DLD1 (cell line): ENCODE measurements around the gene SPHK1.

ENCODE experiments used
- in situ Hi-C: cut with HindIII; loops from 2 replicates; pipeline ENCODE4 v1.10.0; 2017; ENCODE audit warnings: low sequenced_read_pairs

SPHK1 gene

GRCh38 chr17:76360461-76360860 lies 23.9 kb upstream of the SPHK1 start:
- in situ Hi-C loops: no loop called here

- in situ Hi-C loops: no loop called here
Observed at GRCh38 chr17:76363107-76363842, 21.1 kb upstream of the SPHK1 start.

- in situ Hi-C loops: no loop called here
Observed at GRCh38 chr17:76365256-76365903, 19.0 kb upstream of the SPHK1 start.

DNA sequence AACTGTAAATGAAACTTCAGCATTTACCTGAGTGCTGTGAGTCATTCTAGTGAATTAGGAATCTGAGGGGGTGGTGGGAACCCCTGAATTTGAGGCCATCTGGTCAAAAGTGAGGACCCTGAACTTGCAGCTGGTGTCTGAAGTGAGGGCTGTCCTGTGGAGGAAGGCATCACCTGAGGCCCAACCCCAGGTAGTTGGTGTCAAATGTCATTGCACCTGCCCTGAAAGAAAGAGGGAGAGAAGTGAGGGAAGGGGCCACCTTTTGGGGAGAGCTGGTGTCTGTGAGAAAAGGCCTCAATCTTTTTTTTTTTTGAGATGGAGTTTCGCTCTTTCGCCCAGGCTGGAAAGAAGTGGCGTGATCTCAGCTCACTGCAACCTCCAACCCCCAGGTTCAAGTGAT lies 18.2 kb upstream of the SPHK1 start:
- in situ Hi-C loops: no loop called here

DNA sequence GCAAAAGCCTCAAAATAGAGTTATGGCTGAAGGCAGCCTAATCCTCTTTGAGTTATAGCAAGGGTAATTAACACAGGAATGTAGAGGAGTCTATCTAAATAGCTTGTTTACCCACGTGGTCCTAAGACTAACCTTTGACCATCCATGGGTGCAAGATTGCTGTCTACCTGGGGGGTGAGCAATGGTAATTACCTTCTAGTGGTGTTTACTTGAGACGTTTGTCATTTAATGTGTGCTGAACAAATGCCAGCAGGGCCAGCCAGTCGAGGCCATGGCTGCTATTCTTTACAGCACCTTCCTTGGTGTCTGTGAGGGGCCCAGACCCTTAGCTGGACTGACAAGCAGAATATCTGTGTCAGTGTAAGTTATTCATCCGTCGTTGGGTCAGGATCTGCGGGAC lies 16.8 kb upstream of the SPHK1 start:
- in situ Hi-C loops: no loop called here

DNA sequence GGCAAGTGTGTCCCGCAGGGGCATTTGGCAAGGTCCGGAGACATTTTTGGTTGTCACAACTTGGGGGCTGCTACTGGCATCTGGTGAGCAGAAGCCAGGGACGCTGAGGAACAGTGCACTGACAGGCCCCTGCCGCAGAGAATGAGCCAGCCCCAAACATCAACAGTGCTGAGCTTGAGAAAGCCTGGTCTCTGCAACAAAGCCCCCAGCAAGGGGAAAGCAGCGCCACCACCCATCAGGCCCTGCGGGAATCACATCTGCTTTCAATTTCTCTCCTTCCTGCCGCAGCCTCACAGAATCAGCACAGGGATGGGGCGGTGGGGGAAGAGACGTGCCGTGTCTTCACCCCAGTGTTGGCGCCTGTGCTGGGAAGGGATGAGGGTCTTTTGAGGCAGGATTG lies 15.9 kb upstream of the SPHK1 start:
- in situ Hi-C loops: no loop called here

- in situ Hi-C loops: no loop called here
Observed at GRCh38 chr17:76369379-76369778, 15.0 kb upstream of the SPHK1 start.

DNA sequence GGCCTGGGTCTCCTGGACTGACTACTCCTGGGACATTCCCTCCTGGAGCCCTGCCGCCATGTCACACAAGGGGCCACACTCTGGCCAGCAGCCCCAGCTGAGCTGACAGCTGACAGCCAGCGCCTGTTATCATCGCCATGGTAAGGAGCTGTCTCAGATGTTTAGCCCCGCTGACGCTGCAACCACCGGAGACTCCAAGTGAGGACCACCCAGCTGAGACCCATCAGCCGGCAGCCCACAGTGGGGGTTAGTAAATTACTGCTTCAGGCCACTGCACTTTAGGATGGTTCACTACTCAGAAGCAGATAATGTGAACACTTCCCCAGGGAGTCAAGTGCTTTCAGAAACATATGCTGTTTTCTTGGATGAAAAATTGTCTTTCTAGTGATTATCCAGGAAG lies 14.6 kb upstream of the SPHK1 start:
- in situ Hi-C loops: no loop called here

DNA sequence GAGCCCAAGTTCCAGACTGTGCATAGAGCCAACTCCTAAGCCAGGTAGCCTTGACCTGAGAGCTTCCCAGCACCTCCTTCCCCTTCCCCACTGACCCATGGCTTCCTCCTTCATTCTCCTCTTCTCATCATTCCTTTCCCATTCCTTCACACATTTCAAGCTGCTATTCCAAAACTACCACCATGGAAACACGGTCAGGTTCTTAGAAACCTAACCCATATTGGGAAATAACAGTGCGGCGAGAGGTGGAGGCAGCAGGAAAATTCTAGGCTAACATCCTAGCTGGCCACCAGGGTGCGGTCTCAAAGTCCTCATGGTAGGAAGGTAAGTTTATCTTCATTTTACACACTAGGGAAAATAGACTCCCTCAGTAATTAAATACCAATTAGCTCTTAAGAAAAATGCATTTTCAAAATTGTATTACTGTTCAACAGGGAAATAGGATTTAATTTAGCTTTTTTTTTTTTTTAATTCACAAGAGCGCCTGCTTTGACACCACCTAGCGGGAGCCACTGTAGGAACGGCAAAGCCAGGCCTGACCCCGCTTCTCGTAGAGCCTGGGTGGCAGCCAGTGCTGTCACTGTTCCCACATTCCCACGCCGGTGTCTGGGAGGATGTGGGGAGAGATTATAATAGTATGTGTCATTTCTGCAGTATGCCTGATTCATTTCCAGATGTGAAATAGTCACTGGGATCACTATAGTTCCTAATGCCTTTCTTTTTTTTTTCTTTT lies 14.0 kb upstream of the SPHK1 start:
- in situ Hi-C loops: no loop called here

DNA sequence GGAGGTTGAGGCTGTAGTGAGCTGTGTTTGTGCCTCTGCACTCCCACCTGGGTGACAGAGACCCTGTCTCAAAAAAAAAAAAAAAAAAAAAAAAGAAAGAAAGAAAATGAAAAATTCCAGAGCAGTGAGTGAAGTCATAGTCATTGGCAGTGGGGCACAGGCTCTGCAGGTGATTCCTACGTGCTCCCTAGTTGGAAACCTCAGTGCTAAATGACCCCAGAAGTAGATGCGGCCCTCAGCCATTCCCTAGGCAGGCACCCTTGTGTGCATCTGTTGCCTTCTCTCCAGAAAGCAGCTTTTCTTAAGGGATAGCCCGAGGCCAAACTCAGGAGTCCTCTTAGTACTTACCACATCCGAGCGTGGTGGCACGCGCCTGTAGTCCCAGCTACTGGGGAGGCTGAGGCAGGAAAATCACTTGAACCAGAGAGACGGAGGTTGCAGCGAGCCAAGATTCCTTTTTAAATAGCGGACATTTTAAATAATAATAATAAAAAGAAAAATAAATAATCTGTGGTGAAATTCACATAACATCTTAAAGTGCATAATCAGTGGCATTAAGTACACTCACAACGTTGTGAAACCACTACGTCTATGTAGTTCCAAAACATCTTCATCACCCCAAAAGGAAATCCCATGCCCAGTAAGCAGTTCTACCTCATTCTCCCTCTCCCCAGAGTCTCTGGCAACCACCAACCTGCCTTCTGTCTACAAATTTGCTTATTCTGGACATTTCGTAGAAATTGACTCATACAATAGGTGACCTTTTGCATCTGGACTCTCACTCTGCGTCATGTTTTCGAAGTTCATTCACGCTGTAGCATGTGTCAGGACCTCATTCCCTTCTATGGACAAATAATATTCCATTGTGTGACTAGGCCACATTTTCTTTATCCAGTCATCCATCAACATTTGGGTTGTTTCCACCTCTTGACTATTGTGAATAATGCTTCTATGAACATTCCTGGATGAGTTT lies 12.5 kb upstream of the SPHK1 start:
- in situ Hi-C loops: no loop called here

DNA sequence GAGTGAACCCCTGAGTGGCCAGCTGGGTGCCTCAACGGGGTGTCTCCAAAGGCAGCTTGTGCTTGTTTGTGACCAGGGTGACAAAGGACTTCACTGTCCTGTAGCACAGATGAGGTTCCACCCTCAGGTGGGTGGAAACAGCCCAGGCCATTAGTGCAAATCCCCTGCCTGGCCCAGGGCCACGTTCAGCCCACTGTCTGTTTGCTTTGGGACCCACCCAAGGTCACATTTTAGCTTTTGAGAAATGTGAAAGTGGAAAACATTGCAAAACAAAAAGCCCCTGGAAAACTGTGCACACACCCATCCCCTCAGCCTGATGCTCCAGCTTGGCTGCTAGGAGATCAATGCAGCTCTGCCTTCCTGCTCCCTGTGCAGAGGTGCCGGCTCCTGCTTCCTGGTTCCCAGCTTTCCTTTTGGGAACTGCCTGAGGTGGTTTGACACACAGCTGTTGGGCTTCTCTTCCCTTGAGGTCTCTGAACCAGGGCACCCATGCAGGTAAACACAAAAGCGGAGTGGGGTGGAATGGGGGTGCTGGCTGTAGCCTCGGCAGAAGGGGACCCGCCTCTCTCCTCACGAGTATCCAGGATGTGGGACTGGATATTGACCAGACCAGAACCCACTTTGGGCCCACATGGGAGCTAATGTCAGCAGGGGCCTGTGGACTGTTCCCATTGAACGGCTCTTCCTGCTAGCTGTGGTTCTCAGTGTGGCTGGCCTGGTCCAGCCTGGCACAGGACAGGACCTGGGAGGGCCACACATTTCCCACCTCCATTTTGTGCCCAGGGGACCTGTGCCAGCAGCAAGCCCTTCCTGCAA lies 7.9 kb upstream of the SPHK1 start:
- in situ Hi-C loops: no loop called here

DNA sequence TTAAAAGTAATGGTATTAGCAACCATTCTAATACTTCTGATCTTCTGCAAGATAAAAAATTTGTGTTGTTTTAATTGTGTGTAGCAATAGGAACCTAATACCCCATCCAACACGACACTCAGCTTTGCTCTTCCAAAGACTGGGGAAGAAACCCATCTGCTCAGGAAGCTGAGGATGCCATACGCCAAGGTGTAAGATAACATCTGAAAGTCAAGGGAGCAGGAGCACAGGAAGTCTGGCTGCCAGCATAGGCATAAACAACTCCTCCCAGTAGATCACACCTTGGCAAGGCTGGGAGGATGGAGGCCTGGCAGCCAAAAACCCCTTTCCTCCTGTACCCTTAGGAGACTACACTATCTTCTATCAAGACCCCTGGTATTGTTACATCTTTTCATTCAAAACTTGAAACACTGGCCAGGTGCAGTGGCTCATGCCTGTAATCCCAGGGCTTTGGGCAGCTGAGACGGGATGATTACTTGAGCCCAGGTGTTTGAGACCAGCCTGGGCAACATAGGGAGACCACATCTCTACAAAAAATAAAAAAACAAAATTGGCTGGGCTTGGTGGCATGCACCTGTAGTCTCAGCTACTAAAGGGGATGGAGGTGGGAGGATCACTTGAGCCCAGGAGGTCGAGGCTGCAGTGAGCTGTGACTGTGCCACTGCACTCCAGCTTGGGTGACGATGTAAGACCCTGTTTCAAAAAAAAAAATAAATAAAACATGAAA lies 5.7 kb upstream of the SPHK1 start:
- in situ Hi-C loops: no loop called here

- in situ Hi-C loops: no loop called here
Observed at GRCh38 chr17:76379275-76379641, 5.2 kb upstream of the SPHK1 start.

DNA sequence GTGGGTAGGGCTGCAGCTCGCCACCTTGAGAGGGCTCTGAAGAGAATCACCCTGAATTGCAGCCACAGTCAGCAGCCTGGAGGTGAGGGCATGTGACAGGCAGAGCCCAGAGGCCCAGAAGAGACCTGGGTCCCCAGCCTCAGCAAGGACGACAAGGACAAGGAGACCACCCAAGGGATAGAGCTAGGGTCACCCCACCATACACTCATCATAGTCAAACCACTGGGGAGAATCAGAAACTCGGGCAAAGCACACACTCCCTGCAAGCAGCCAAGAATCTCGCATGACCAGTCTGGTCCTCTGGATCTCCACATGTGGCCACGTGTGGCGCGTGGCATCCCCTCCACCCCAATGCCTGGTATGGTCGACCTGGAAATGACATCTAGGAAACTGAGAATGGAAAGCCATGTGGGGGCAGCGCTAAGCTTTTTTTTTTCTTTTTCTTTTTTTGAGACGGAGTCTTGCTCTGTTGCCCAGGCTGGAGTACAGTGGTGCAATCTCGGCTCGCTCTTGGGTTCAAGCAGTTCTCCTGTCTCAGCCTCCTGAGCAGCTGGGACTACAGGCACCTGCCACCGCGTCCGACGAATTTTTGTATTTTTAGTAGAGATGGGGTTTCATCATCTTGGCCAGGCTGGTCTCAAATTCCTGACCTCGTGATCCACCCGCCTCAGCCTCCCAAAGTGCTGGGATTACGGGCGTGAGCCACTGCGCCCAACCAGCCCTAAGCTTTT lies 4.6 kb upstream of the SPHK1 start:
- in situ Hi-C loops: no loop called here

DNA sequence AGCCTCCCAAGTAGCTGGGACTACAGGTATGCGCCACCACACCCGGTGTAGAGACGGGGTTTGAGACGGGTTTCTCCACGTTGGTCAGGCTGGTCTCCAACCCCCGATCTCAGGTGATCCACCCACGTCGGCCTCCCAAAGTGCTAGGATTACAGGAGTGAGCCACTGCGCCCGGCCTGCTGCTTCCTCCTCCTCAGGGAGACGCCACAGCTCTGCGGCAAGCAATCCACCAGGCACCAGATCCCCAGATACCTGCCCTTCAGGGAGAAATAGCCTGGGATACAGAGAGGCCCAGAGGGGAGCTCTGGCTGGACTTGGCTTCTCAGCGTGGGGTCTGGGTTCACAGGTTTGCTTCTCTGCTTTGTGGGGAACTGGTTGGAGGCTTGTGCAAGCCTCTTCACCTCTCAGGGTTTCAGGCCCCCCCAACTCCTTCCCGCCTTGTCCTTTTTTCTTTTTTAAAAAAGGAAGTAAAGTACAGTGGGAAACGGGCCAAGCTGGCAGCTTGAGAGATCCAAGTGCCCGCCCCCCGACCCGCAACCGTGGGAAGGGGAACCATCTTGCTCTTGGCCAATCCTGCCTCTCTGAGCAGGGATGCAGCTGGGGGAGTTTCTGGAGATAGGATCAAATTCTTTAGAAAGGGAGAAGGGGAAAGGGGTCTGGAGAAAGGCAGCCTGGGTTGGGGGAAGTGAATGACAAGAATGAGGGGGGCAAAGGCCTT lies 2.6 kb upstream of the SPHK1 start:
- in situ Hi-C loops: no loop called here

GRCh38 chr17:76382351-76382802 lies 2.0 kb upstream of the SPHK1 start:
- in situ Hi-C loops: no loop called here

DNA sequence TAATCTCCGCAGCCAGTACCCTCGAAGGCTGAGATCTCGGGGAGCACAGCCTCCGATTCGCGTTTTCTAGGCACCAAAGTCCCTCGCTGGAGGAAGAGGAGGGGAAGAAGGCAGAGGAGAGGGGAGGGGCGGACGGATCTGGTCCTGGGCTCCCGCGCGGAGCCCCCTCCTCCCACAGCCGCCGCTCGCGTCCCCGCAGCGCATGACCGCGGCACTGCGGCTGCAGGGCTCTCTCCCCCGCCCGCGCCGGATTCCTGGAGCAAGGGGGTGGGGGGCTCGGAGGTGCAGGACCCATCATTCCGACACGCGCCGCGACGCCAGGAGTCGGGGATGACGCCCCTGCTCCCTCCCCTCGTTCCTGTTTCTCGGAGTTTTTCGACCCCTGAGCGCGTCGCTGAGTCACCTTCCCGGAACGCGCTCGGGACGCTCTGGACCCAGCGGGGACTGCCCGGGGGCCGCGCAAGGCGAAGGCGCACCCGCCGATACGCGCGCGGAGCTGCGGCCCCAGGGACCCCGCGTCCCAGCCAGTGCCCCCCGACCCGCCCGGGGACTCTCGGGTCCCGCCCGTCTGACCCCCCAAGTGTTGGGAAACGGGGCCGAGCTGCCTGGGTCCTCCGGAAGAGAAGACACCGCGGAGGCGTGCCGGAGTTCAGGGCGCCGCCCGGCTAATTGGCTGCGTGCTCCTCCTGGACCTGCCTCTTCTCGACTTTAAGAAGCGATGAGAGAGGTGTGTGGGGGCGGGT lies 1.4 kb upstream of the SPHK1 start:
- in situ Hi-C loops: no loop called here
